H9 (cell line): ENCODE measurements around the gene TMC6. TPM values are rescaled to one million over a fixed set of nuclear protein-coding genes. Genes with fewer than 3 reads are reported as not detected.

Experiments
- DNase-seq: peaks from one replicate; pipeline ENCODE4 v3.0.0-alpha.2; 2017
- H2AFZ ChIP-seq: one replicate; pipeline ENCODE4 v1.6.1; 2013; ENCODE audit warnings: mild to moderate bottlenecking, low read length, control low read depth, moderate library complexity
- H2AK5ac ChIP-seq: 2 replicates; pipeline ENCODE4 v1.6.1; 2013; ENCODE audit warnings: low read length, control low read depth, mixed read lengths; ENCODE audit not compliant: insufficient read length
- H2BK120ac ChIP-seq: one replicate; pipeline ENCODE4 v1.6.1; 2013; ENCODE audit warnings: low read depth, mild to moderate bottlenecking, low read length, control low read depth, inconsistent platforms; ENCODE audit not compliant: poor library complexity, severe bottlenecking
- H2BK12ac ChIP-seq: 2 replicates; pipeline ENCODE4 v1.6.1; 2013; ENCODE audit warnings: low read length, control low read depth, mixed read lengths, low read depth; ENCODE audit not compliant: insufficient read length
- H2BK15ac ChIP-seq: 2 replicates; pipeline ENCODE4 v1.6.1; 2013; ENCODE audit warnings: low read depth, low read length, control low read depth
- H2BK20ac ChIP-seq: one replicate; pipeline ENCODE4 v1.6.1; 2013; ENCODE audit warnings: low read depth, mild to moderate bottlenecking, low read length, control low read depth, inconsistent platforms; ENCODE audit not compliant: poor library complexity, severe bottlenecking
- H2BK5ac ChIP-seq: 2 replicates; pipeline ENCODE4 v1.6.1; 2013; ENCODE audit warnings: low read length, control low read depth, mixed read lengths; ENCODE audit not compliant: insufficient read length
- H3K14ac ChIP-seq: 2 replicates; pipeline ENCODE4 v1.6.1; 2013; ENCODE audit warnings: low read length, control low read depth; ENCODE audit not compliant: insufficient read depth
- H3K18ac ChIP-seq: 2 replicates; pipeline ENCODE4 v1.6.1; 2013; ENCODE audit warnings: low read depth, mild to moderate bottlenecking, mixed read lengths, low read length, control low read depth; ENCODE audit not compliant: insufficient read length
- H3K23ac ChIP-seq: 2 replicates; pipeline ENCODE4 v1.6.1; 2013; ENCODE audit warnings: low read length, control low read depth, mixed read lengths, low read depth; ENCODE audit not compliant: insufficient read length
- H3K23me2 ChIP-seq: 2 replicates; pipeline ENCODE4 v1.6.1; 2013; ENCODE audit warnings: low read depth, mild to moderate bottlenecking, mixed read lengths, low read length, control low read depth; ENCODE audit not compliant: insufficient read length, poor library complexity, severe bottlenecking
- H3K27ac ChIP-seq: 2 replicates; pipeline ENCODE4 v1.5.1; 2013; ENCODE audit warnings: low read length, control low read depth, mixed read lengths, low read depth; ENCODE audit not compliant: insufficient read length
- H3K27me3 ChIP-seq: 2 replicates; pipeline ENCODE4 v1.6.1; 2013; ENCODE audit warnings: low read length, control low read depth, inconsistent platforms; ENCODE audit not compliant: insufficient read depth
- H3K4ac ChIP-seq: 2 replicates; pipeline ENCODE4 v1.6.1; 2013; ENCODE audit warnings: low read depth, mild to moderate bottlenecking, control low read depth, inconsistent platforms, low read length, moderate library complexity
- H3K4me1 ChIP-seq: 2 replicates; pipeline ENCODE4 v1.6.1; 2013; ENCODE audit warnings: low read length, control low read depth, inconsistent platforms; ENCODE audit not compliant: insufficient read depth
- H3K4me2 ChIP-seq: 2 replicates; pipeline ENCODE4 v1.6.1; 2013; ENCODE audit warnings: low read length, control low read depth, mixed read lengths; ENCODE audit not compliant: insufficient read length, insufficient read depth
- H3K56ac ChIP-seq: 2 replicates; pipeline ENCODE4 v1.6.1; 2013; ENCODE audit warnings: low read depth, mild to moderate bottlenecking, mixed read lengths, low read length, control low read depth; ENCODE audit not compliant: insufficient read length
- H3K79me1 ChIP-seq: 2 replicates; pipeline ENCODE4 v1.6.1; 2013; ENCODE audit warnings: low read depth, mild to moderate bottlenecking, moderate library complexity, low read length, control low read depth, inconsistent platforms; ENCODE audit not compliant: insufficient read depth, poor library complexity, severe bottlenecking
- H3K79me2 ChIP-seq: 2 replicates; pipeline ENCODE4 v1.6.1; 2013; ENCODE audit warnings: low read length, control low read depth, inconsistent platforms; ENCODE audit not compliant: insufficient read depth
- H3K9ac ChIP-seq: 2 replicates; pipeline ENCODE4 v1.6.1; 2013; ENCODE audit warnings: low read length, control low read depth, mixed read lengths; ENCODE audit not compliant: insufficient read length; ENCODE audit errors: extremely low read depth
- H3K9me3 ChIP-seq: one replicate; pipeline ENCODE4 v1.6.1; 2013; ENCODE audit warnings: low read depth, low read length, inconsistent platforms; ENCODE audit not compliant: control insufficient read depth
- H3T11ph ChIP-seq: one replicate; pipeline ENCODE4 v1.6.1; 2013; ENCODE audit warnings: mild to moderate bottlenecking, low read length, control low read depth, inconsistent platforms
- H4K20me1 ChIP-seq: one replicate; pipeline ENCODE4 v1.6.1; 2013; ENCODE audit not compliant: control insufficient read depth, insufficient read length, insufficient read depth
- H4K5ac ChIP-seq: 2 replicates; pipeline ENCODE4 v1.6.1; 2013; ENCODE audit warnings: low read depth, mild to moderate bottlenecking, mixed read lengths, low read length, control low read depth; ENCODE audit not compliant: insufficient read length
- H4K8ac ChIP-seq: replicated peaks from 2 replicates; pipeline ENCODE4 v1.6.1; 2013; ENCODE audit warnings: low read length, control low read depth, mixed read lengths, low read depth; ENCODE audit not compliant: insufficient read length
- H4K91ac ChIP-seq: 2 replicates; pipeline ENCODE4 v1.6.1; 2013; ENCODE audit warnings: low read depth, mild to moderate bottlenecking, moderate library complexity, mixed read lengths, low read length, control low read depth; ENCODE audit not compliant: insufficient read length
- H3K27ac Mint-ChIP-seq, 3 experiments: 2 replicates in 2 of 3; 3 replicates in 1 of 3; pipeline ENCODE4 v1.8.0; 2020 to 2021; ENCODE audit warnings: mixed read lengths in 3 of 3, mild to moderate bottlenecking in 1 of 3, moderate library complexity in 1 of 3
- H3K27me3 Mint-ChIP-seq: 2 replicates; pipeline ENCODE4 v1.8.0; 2021; ENCODE audit warnings: low read depth, mild to moderate bottlenecking, moderate library complexity, mixed read lengths
- H3K36me3 Mint-ChIP-seq, 3 experiments: 2 replicates in 2 of 3; 3 replicates in 1 of 3; pipeline ENCODE4 v1.8.0; 2020 to 2021; ENCODE audit warnings: low read depth in 3 of 3, mixed read lengths in 3 of 3; ENCODE audit not compliant: insufficient read depth in 1 of 3
- H3K4me1 Mint-ChIP-seq, 2 experiments: 2 replicates each; pipeline ENCODE4 v1.8.0; 2020; ENCODE audit warnings: mixed read lengths in 2 of 2
- H3K4me3 Mint-ChIP-seq, 2 experiments: 2 replicates in 1 of 2; 3 replicates in 1 of 2; pipeline ENCODE4 v1.8.0; 2020 to 2021; ENCODE audit warnings: mild to moderate bottlenecking in 2 of 2, mixed read lengths in 2 of 2, moderate library complexity in 1 of 2
- H3K9me3 Mint-ChIP-seq, 2 experiments: 2 replicates in 1 of 2; 3 replicates in 1 of 2; pipeline ENCODE4 v1.8.0; 2020; ENCODE audit warnings: mild to moderate bottlenecking in 2 of 2, mixed read lengths in 2 of 2, moderate library complexity in 1 of 2
- WGBS: extraction: QIAGEN DNeasy Blood & Tissue Kit; methylation state at CpG from one replicate; pipeline ENCODE4 v1.1.7; 2013; ENCODE audit warnings: missing lambda C conversion rate, low lambda C conversion rate, mixed read lengths; ENCODE audit not compliant: insufficient read length; ENCODE audit errors: extremely low coverage; 5-methylcytosine and 5-hydroxymethylcytosine counted together
- total RNA-seq: library from RNA; stranded (reverse); gene quantifications from 2 replicates; pipeline ENCODE4 v1.2.1, GENCODE V29; 2021
- TF ChIP-seq, protein P1 (sequence below): fragments of 200-600 bp; sonication (generic); conservative IDR thresholded peaks from 3 replicates; pipeline ENCODE4 v1.8.0; 2021; ENCODE audit warnings: antibody characterized with exemption, mild to moderate bottlenecking

TMC6 gene
- total RNA-seq, 1 experiment from 2014 or later, result 86.8 TPM

- no peaks in the 10 kb centered on the region for H4K20me1 ChIP-seq
- H3K14ac ChIP-seq, result no peak overlapping the region
- H4K5ac ChIP-seq, result no peak overlapping the region
- H3K9me3 ChIP-seq, result no peaks in the 10 kb centered on the region
- H2BK20ac ChIP-seq, result no peak overlapping the region
- H3K27me3 ChIP-seq, result no peaks in the 10 kb centered on the region
- H3K27me3 Mint-ChIP-seq, result no peaks in the 10 kb centered on the region
- no peak overlapping the region for H3K4ac ChIP-seq
- no peak overlapping the region for H2AFZ ChIP-seq
- H3K9me3 Mint-ChIP-seq, result no peaks in the 10 kb centered on the region
- no peak overlapping the region for H3K4me2 ChIP-seq
- H3K4me1 ChIP-seq, result no peaks in the 10 kb centered on the region
- H2AK5ac ChIP-seq, result no peak overlapping the region
- no peak overlapping the region for H3T11ph ChIP-seq
- H3K56ac ChIP-seq, result no peak overlapping the region
- no peaks in the 10 kb centered on the region for H3K79me2 ChIP-seq
- no peak for DNase-seq
- H2BK15ac ChIP-seq, result no peak overlapping the region
- no peak overlapping the region for H2BK120ac ChIP-seq
- H3K36me3 Mint-ChIP-seq, result peaks cover 2 to 32% (median 15%) of the 10 kb centered on the region in 3 experiments; a peak in 6 of 7 replicates
- H4K8ac ChIP-seq, result no peak overlapping the region
- no peak overlapping the region for H3K18ac ChIP-seq
- H3K79me1 ChIP-seq, result no peaks in the 10 kb centered on the region
- H3K4me3 Mint-ChIP-seq, result no peak overlapping the region
- H3K9ac ChIP-seq, result no peak overlapping the region
- H3K4me1 Mint-ChIP-seq, result no peaks in the 10 kb centered on the region
- WGBS, result no CpG with 5 or more reads among the region's 4 CpGs
- TF ChIP-seq, protein P1, sequence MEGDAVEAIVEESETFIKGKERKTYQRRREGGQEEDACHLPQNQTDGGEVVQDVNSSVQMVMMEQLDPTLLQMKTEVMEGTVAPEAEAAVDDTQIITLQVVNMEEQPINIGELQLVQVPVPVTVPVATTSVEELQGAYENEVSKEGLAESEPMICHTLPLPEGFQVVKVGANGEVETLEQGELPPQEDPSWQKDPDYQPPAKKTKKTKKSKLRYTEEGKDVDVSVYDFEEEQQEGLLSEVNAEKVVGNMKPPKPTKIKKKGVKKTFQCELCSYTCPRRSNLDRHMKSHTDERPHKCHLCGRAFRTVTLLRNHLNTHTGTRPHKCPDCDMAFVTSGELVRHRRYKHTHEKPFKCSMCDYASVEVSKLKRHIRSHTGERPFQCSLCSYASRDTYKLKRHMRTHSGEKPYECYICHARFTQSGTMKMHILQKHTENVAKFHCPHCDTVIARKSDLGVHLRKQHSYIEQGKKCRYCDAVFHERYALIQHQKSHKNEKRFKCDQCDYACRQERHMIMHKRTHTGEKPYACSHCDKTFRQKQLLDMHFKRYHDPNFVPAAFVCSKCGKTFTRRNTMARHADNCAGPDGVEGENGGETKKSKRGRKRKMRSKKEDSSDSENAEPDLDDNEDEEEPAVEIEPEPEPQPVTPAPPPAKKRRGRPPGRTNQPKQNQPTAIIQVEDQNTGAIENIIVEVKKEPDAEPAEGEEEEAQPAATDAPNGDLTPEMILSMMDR, result no peak
- no peak overlapping the region for H3K23ac ChIP-seq
- H2BK12ac ChIP-seq, result no peak overlapping the region
- 0 out of 7 replicates have a peak overlapping the region, but pooled peaks of 1 of the 3 experiments have one; percentile 4 for H3K27ac Mint-ChIP-seq
- H3K27ac ChIP-seq, result no peak overlapping the region
- no peak overlapping the region for H2BK5ac ChIP-seq
- H4K91ac ChIP-seq, result no peak overlapping the region
- no peaks in the 10 kb centered on the region for H3K23me2 ChIP-seq
Observed at GRCh38 chr17:78064708-78065107, 63.8 kb downstream of the TMC6 start.
